Neural cell (in vitro differentiated cells): ENCODE measurements around the gene CCR7. TPM values are rescaled to one million over a fixed set of nuclear protein-coding genes. Genes with fewer than 3 reads are reported as not detected.

Source experiments
- H2AFZ ChIP-seq: fragments of 200-600, 300-800 bp; sonication (generic), shearing (Covaris generic); 2 replicates; pipeline ENCODE4 v1.6.0; 2014; ENCODE audit warnings: low read depth, mild to moderate bottlenecking, antibody characterized with exemption, low read length, moderate library complexity
- H3F3A ChIP-seq: fragments of 200-600 bp; shearing (Covaris generic); 2 replicates; pipeline ENCODE4 v1.6.1; 2016; ENCODE audit warnings: mild to moderate bottlenecking, moderate library complexity, mixed read lengths, antibody characterized with exemption, low read length; ENCODE audit not compliant: insufficient read depth, poor library complexity, severe bottlenecking
- H3K27ac ChIP-seq: fragments of 200-600, 300-800 bp; sonication (generic), shearing (Covaris generic); 2 replicates; pipeline ENCODE4 v1.5.1; 2014; ENCODE audit warnings: mild to moderate bottlenecking, low read length, moderate library complexity
- H3K27me3 ChIP-seq: fragments of 300-800, 200-600 bp; sonication (generic), shearing (Covaris generic); 2 replicates; pipeline ENCODE4 v1.6.0; 2014; ENCODE audit warnings: mild to moderate bottlenecking, low read depth, low read length, moderate library complexity; ENCODE audit not compliant: insufficient read depth
- H3K36me3 ChIP-seq: fragments of 300-800, 200-600 bp; sonication (generic), shearing (Covaris generic); 2 replicates; pipeline ENCODE4 v1.5.1; 2014; ENCODE audit warnings: mild to moderate bottlenecking, antibody characterized with exemption, low read length, moderate library complexity; ENCODE audit not compliant: insufficient read depth
- H3K4me2 ChIP-seq: fragments of 300-800, 200-600 bp; sonication (generic), shearing (Covaris generic); 2 replicates; pipeline ENCODE4 v1.6.0; 2014; ENCODE audit warnings: mild to moderate bottlenecking, low read length
- H3K4me3 ChIP-seq: fragments of 300-800, 200-600 bp; sonication (generic), shearing (Covaris generic); 2 replicates; pipeline ENCODE4 v1.5.1; 2014; ENCODE audit warnings: mild to moderate bottlenecking, low read length, moderate library complexity
- H3K79me2 ChIP-seq: fragments of 200-600 bp; shearing (Covaris generic); replicated peaks from 2 replicates; pipeline ENCODE4 v1.6.0; 2014; ENCODE audit warnings: mild to moderate bottlenecking, low read length, moderate library complexity; ENCODE audit not compliant: insufficient read depth
- H3K9ac ChIP-seq: fragments of 300-800, 200-600 bp; sonication (generic), shearing (Covaris generic); 2 replicates; pipeline ENCODE4 v1.6.1; 2016; ENCODE audit warnings: mild to moderate bottlenecking, low read length, mixed read lengths
- H3K9me2 ChIP-seq: fragments of 200-600 bp; shearing (Covaris generic); 2 replicates; pipeline ENCODE4 v1.6.1; 2016; ENCODE audit warnings: mild to moderate bottlenecking, low read length, mixed read lengths; ENCODE audit not compliant: insufficient read depth
- H3K9me3 ChIP-seq: fragments of 200-600, 300-800 bp; sonication (generic), shearing (Covaris generic); 2 replicates; pipeline ENCODE4 v1.6.1; 2016; ENCODE audit warnings: mild to moderate bottlenecking, mixed run types, low read length, moderate library complexity, mixed read lengths
- H4K20me1 ChIP-seq: fragments of 200-600 bp; shearing (Covaris generic); 2 replicates; pipeline ENCODE4 v1.6.1; 2016; ENCODE audit warnings: mild to moderate bottlenecking, mixed run types; ENCODE audit not compliant: insufficient read depth
- CTCF ChIP-seq: fragments of 450-650 bp; IDR thresholded peaks from 2 replicates; pipeline ENCODE4 v1.5.1; 2014; ENCODE audit warnings: antibody characterized with exemption, mild to moderate bottlenecking, moderate library complexity; ENCODE audit not compliant: poor library complexity, severe bottlenecking
- EP300 ChIP-seq: fragments of 450-650 bp; conservative IDR thresholded peaks from 2 replicates; pipeline ENCODE4 v1.6.1; 2014; ENCODE audit warnings: antibody characterized with exemption, mild to moderate bottlenecking, moderate library complexity; ENCODE audit not compliant: poor library complexity, severe bottlenecking
- EZH2 ChIP-seq: fragments of 200-600, 300-800 bp; shearing (Covaris generic), sonication (generic); IDR thresholded peaks from 2 replicates; pipeline ENCODE4 v1.6.1; 2014; ENCODE audit warnings: antibody characterized with exemption, low read length, borderline replicate concordance, mild to moderate bottlenecking; ENCODE audit not compliant: insufficient read depth, poor library complexity, severe bottlenecking
- MXI1 ChIP-seq: fragments of 450-650 bp; conservative IDR thresholded peaks from 2 replicates; pipeline ENCODE4 v1.6.1; 2014; ENCODE audit warnings: antibody characterized with exemption, mild to moderate bottlenecking; ENCODE audit not compliant: poor library complexity, severe bottlenecking
- POLR2AphosphoS5 ChIP-seq: IDR thresholded peaks from 2 replicates; pipeline ENCODE4 v1.6.1; 2012
- RAD21 ChIP-seq: fragments of 450-650 bp; conservative IDR thresholded peaks from 2 replicates; pipeline ENCODE4 v1.6.1; 2014; ENCODE audit warnings: antibody characterized with exemption, mild to moderate bottlenecking, moderate library complexity
- REST ChIP-seq: IDR thresholded peaks from 2 replicates; pipeline ENCODE4 v1.6.1; 2012; ENCODE audit warnings: borderline replicate concordance
- SMC3 ChIP-seq: fragments of 450-650 bp; conservative IDR thresholded peaks from 2 replicates; pipeline ENCODE4 v1.6.1; 2014; ENCODE audit warnings: antibody characterized with exemption, mild to moderate bottlenecking, moderate library complexity; ENCODE audit not compliant: poor library complexity
- TAF1 ChIP-seq: IDR thresholded peaks from 2 replicates; pipeline ENCODE4 v1.6.1; 2012; ENCODE audit warnings: low read depth
- polyA plus RNA-seq: library from polyadenylated mRNA; depleted of rRNA; stranded (reverse); fragments of >200 nt; gene quantifications from 2 replicates; pipeline ENCODE4 v1.2.3, GENCODE V29; 2014

The CCR7 gene
- polyA plus RNA-seq, 1 donor from 2014 or later: not detected

- H4K20me1 ChIP-seq: no peaks in the 10 kb centered on the region
- H3K9me2 ChIP-seq: no peaks in the 10 kb centered on the region
- TF ChIP-seq SMC3 (no peak), TAF1 (no peak), RAD21 (no peak), POLR2AphosphoS5 (no peak), REST (no peak), MXI1 (no peak), CTCF (no peak), EZH2 (no peak), EP300 (no peak)
- no peak overlapping the region for H3K4me2 ChIP-seq
- no peaks in the 10 kb centered on the region for H3F3A ChIP-seq
- no peaks in the 10 kb centered on the region for H3K27me3 ChIP-seq
- no peak overlapping the region for H3K9ac ChIP-seq
- no peak overlapping the region for H3K27ac ChIP-seq
- H3K36me3 ChIP-seq: no peaks in the 10 kb centered on the region
- no peak overlapping the region for H3K4me3 ChIP-seq
- no peaks in the 10 kb centered on the region for H3K9me3 ChIP-seq
- H3K79me2 ChIP-seq: no peaks in the 10 kb centered on the region
- H2AFZ ChIP-seq: no peak overlapping the region
These were observed 14.7 kb downstream of the CCR7 start for GRCh38 chr17:40550608-40551007.

DNA sequence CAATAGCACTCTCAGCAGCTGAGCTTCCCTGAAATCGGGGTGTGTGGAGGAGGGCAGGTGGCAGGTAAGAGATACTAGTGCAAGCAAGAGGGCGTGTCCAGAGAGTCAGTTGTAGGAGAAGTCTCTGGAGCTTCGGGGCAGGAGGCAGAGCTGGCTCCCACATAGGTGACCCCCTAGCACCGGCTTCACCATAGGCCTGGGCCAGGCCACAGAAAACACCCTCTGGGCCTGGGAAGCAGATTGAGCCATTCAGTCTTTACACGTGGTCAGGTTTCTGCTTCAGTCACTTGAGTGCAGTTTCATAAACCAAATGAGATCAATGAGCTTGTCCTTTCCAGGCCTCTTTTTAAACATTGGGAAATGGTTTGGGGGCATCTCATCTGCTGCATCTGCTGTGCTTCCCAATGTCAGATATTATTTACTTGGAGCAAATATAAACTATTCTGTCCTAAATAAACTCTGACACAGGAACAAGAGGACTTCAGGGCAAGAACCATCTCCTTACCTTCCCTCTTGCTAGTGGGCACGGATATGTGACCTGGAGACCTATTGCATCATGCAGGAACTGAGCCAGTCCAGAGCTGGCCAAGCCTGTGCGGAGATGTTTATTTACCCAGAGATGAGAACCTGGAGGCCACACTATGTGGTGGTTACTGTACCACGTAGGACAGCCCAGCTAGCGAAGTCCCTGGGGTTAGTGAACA, 16.1 kb downstream of the CCR7 start:
- no peak overlapping the region for H3K9ac ChIP-seq
- H2AFZ ChIP-seq: no peak overlapping the region
- H3K4me3 ChIP-seq: no peak overlapping the region
- no peak for TF ChIP-seq TAF1
- TF ChIP-seq MXI1: no peak
- TF ChIP-seq EP300: no peak
- no peak for TF ChIP-seq SMC3
- no peak for TF ChIP-seq CTCF
- TF ChIP-seq EZH2: no peak
- no peak for TF ChIP-seq RAD21
- TF ChIP-seq POLR2AphosphoS5: no peak
- no peak for TF ChIP-seq REST
- no peak overlapping the region for H3K27ac ChIP-seq
- H3K27me3 ChIP-seq: no peaks in the 10 kb centered on the region
- H3K9me2 ChIP-seq: no peaks in the 10 kb centered on the region
- no peak overlapping the region for H3K4me2 ChIP-seq
- no peaks in the 10 kb centered on the region for H3K79me2 ChIP-seq
- H3K9me3 ChIP-seq: no peaks in the 10 kb centered on the region
- no peaks in the 10 kb centered on the region for H4K20me1 ChIP-seq
- no peaks in the 10 kb centered on the region for H3F3A ChIP-seq
- no peaks in the 10 kb centered on the region for H3K36me3 ChIP-seq
